Stimulated activated CD4-positive, alpha-beta T cell treated with anti-CD3 and anti-CD28 coated beads, Interleukin-4, amount 100 ng/mL, for 4 hours (primary cell): ENCODE results near the gene ELMO3.
A peak's percentile ranks its signal among the peaks of the same experiment; 100 is the strongest.

Experiments used
- DNase-seq, 2 experiments: peaks; one replicate each; pipeline ENCODE4 v3.0.0-alpha.2; 2020

ELMO3 gene

GRCh38 chr16:67226804-67227566 lies 28.1 kb downstream of the ELMO3 start, which contains the start of gene TMEM208:
Gene TMEM208 (plus strand): TSS chr16:67227130. CDS start chr16:67227219, 89 bp downstream.
- peak; percentile 96 to 97 for DNase-seq

DNA sequence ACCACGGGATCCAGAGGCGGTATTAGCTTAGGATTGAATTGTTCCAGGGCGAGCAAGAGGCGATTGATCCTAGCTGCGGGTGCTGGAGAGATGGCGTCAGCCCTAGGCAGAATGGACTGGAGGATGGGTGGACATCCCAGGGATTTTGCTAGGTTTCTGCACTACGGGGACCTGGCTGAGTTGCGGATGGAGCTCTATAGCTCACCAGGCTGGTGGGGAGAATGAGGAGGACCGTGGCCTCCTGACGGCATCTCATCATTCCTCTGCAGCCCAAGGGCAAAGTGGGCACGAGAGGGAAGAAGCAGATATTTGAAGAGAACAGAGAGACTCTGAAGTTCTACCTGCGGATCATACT lies 28.6 kb downstream of the ELMO3 start:
- DNase-seq, result no peak

DNA sequence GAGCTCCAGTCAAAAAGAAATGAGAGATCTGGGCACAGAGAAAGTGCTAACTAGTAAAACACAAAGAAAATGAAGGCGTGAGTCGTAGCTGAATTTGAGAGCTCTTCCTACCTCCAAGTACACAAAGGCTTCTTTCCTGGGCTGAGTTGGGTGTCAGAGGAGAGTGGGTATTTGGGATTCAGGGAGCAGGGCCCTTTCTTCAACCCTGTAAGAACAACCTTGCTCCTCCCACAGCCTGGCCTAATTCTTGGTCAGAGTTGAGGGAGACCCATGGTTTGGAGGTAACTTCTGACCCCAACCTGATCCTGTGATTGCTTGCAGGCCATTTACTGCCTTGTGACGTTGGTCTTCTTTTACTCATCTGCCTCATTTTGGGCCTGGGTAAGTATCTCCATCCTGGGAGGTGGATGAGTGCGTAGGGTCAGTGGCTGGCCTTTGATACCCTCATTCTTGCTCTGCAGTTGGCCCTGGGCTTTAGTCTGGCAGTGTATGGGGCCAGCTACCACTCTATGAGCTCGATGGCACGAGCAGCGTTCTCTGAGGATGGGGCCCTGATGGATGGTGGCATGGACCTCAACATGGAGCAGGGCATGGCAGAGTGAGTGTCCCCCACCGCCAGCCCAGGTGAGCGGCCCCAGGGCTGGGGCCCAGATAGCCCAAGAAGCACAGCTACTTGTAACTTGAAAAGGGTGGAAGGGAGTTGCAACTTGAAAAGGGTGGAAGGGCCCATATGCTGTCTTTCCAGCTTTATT lies 29.3 kb downstream of the ELMO3 start:
- DNase-seq, result no peak

GRCh38 chr16:67228905-67229304 lies 30.0 kb downstream of the ELMO3 start:
- DNase-seq, result no peak

DNA sequence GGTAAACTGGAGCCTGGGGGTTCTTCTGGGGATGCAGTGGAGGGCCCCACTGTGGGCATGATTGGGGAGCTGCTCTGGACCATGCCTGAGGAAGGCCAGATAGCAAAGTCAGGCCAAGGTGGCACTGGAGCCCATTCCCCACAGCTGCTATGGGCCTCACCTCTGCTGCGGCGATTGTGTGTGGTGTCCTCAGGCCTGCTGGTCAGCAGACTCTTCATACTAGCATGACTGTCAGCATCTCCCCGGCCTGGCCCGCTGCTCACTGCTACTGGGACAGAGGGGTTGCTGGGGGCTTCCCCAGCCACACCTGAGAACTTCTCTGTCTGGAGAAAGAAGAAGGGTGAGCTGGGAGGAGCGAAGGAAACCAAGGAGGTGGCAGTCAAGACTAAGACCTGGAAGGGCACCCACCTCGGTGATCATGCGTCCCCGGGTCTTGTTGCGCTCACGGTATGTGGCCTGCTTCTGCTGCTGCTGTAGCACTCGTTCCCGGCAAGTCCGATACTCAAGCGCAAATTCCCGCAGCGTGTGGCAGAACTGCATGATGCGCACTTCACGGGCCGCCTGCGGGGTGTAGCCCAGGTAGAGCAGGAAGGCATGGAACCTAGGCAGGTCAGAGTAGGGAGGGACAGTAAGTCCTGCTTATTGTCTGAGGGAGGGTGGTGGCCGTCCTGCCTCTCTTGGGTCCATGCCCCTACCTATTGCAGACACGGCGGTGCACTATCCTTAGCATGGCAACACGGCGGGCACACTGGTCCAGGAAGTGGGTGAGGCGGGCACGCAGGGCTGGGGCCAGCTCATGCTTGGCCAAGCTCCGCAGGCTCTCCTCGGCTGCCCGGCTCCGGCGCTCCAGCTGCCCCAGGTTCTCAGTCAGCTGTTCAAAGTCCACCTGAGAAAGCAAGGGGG lies 31.2 kb downstream of the ELMO3 start:
- no peak for DNase-seq

- DNase-seq, result no peak
Observed at GRCh38 chr16:67230809-67231660, 32.1 kb downstream of the ELMO3 start.

GRCh38 chr16:67233596-67233995 lies 34.7 kb downstream of the ELMO3 start:
- DNase-seq, result no peak

GRCh38 chr16:67234180-67234597 lies 35.3 kb downstream of the ELMO3 start:
- DNase-seq, result no peak

DNA sequence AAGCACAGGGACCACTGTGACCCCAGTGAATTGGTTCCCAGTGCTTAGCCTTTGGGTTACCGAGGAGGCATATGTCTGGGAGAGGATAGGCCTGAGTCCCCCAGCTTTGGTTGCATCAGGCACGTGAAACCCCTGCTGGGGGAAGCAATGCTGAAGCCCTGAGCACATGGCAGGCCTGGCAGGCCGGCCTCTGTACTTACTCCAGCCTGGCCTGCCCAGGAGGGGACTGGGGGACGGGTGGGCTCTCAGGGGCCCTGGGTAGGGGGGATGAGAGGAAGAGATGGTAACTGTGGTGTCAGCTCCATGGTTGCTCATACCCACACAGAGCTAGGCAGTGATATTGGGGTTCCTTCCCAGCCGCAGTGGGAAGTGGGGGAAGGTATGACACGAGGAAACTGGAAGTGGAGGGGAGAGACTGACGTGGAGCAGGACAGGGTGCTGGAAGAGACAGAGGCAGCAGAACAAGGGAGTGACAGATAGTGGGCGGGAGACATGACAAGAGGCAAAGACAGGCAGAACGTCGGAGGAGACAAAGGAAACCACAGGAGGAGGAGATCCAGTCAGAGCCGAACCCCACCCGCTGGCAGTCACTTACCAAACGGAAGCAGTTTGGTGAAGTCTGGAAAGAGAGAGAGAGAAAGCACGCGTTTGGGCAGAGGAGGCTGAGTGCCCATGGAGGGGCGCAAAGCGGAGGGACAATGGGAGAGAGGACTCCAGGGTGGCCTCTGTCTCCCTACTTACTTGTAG lies 37.1 kb downstream of the ELMO3 start:
- DNase-seq, result peak in 1 of 2 experiments; percentile 40

- DNase-seq, result peak; percentile 51 to 66
Observed at GRCh38 chr16:67236563-67237395, 37.8 kb downstream of the ELMO3 start.

- no peak for DNase-seq
Observed at GRCh38 chr16:67237396-67238277, 38.7 kb downstream of the ELMO3 start.

DNA sequence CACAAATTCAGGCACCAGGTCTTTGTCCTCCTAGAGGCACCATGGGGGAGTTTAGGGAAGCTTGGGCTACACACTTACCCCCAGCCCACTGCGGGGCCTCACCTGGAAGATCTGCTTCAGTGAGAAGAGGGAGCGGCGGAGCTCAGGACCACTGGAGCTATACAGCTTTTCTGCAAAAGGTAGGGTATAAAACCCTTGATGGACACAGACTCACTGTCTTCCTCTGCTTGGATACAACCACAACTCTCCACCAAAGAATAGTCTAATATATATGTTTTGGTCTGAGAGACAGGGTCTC lies 39.3 kb downstream of the ELMO3 start:
- DNase-seq, result no peak

GRCh38 chr16:67238806-67239470 lies 40.0 kb downstream of the ELMO3 start:
- DNase-seq, result no peak

- DNase-seq, result no peak
Observed at GRCh38 chr16:67240506-67240905, 41.6 kb downstream of the ELMO3 start.

DNA sequence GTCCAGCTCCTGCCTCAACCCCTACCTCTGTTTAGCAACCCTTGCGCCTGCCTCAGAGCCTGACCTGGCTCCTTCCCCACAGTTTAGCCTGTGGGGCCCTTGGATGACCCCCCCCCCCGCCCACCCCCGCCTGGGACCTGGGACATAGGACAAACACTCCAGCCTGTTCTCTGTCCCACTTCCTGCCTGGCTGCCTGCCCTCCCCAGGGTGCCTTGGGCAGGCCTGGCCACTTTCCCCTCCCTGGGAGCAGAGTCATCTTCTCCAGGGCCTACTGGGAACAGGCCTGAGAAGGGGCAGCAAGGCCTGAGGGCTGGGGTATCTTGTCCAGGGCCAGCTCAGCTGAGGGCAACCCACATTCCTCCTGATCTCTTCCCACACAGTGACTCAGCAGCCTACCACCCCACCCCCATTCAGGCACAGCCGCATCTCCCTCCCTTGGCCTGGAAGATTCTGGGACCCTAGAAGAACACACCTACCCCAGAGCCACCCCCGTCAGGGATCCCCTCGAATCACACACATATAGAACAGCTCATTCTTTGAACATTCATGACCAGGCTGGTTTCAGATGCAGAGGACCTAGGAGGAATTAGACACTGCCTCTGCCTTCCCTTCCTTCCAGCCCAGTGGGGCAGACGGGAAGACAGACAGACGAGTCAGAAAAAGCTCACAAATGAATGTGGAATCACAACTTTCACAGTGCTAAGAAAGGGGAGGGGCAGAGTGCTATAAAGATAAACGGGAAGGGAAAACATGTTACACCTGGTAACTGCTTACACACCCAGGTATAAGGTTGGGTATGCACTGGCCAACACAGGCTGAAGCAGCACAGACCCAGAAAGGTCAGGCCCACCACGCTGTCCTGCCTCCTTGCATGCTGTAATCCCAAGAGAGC lies 42.3 kb downstream of the ELMO3 start:
- DNase-seq, result no peak

- DNase-seq, result no peak
Observed at GRCh38 chr16:67242138-67242730, 43.3 kb downstream of the ELMO3 start.

DNA sequence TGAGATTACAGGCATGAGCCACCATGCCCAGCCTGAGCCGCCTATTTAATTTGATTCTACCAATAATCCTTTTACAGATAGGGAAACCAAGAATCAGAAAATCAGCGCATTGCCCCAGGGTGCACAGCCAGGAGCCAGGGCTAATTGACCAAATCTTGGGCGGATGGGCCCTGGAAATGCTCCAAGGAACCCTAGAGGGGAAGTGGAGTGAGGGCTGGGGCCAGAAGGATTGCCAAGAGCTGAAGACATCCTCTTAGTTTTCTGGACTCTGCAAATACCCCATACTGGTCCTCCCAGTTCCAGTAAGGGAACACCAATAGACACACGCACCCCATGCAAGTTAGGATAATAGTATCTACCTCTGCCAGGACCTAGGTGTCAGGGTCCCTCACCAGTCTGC lies 44.5 kb downstream of the ELMO3 start:
- DNase-seq, result no peak
